Keratinocyte (primary cell): ENCODE measurements around the gene APBB2. TPM values are rescaled to one million over a fixed set of nuclear protein-coding genes. Genes with fewer than 3 reads are reported as not detected.

Experiments used
- DNase-seq: peaks from one replicate; pipeline ENCODE4 v3.0.0-alpha.2; 2011; ENCODE audit warnings: low read depth, missing footprints, low spot score
- FAIRE-seq: peaks from 2 replicates; lab custom pipeline; 2011; peaks lifted over from hg19 to GRCh38; lab: Jason Lieb, UNC
- H2AFZ ChIP-seq: 2 replicates; pipeline ENCODE4 v1.6.0; 2012; ENCODE audit warnings: low read length, control low read depth, inconsistent platforms; ENCODE audit not compliant: control insufficient read depth
- H3K27ac ChIP-seq: 2 replicates; pipeline ENCODE4 v1.5.1; 2011; ENCODE audit warnings: low read length; ENCODE audit not compliant: control insufficient read depth, insufficient read depth
- H3K27me3 ChIP-seq: 3 replicates; pipeline ENCODE4 v1.6.0; 2011; ENCODE audit warnings: low read length; ENCODE audit not compliant: control insufficient read depth, insufficient read depth; ENCODE audit errors: extremely low read depth
- H3K36me3 ChIP-seq, 2 experiments: 2 replicates in 1 of 2; 3 replicates in 1 of 2; pipeline ENCODE4 v1.5.1; 2011; ENCODE audit warnings: low read length in 2 of 2, mild to moderate bottlenecking in 1 of 2; ENCODE audit not compliant: control insufficient read depth in 2 of 2, insufficient read depth in 2 of 2; ENCODE audit errors: extremely low read depth in 1 of 2
- H3K4me1 ChIP-seq: 3 replicates; pipeline ENCODE4 v1.5.1; 2011; ENCODE audit warnings: low read length; ENCODE audit not compliant: control insufficient read depth, insufficient read depth; ENCODE audit errors: extremely low read depth
- H3K4me2 ChIP-seq: 3 replicates; pipeline ENCODE4 v1.6.0; 2011; ENCODE audit warnings: low read depth, low read length; ENCODE audit not compliant: control insufficient read depth, insufficient read depth; ENCODE audit errors: extremely low read depth
- H3K4me3 ChIP-seq, 3 experiments: fragments of 200-600 bp in 1 of 3; sonication (generic) in 1 of 3; 2 replicates in 2 of 3; 3 replicates in 1 of 3; pipeline ENCODE4 v1.5.1; 2011 to 2016; ENCODE audit warnings: low read length in 3 of 3, mild to moderate bottlenecking in 3 of 3, control low read depth in 2 of 3, inconsistent platforms in 1 of 3, low read depth in 1 of 3, mixed read lengths in 1 of 3, mixed run types in 1 of 3, moderate library complexity in 1 of 3; ENCODE audit not compliant: control insufficient read depth in 2 of 3, insufficient read depth in 2 of 3; ENCODE audit errors: extremely low read depth in 1 of 3
- H3K79me2 ChIP-seq: 2 replicates; pipeline ENCODE4 v1.6.0; 2012; ENCODE audit warnings: low read length; ENCODE audit not compliant: control insufficient read depth, insufficient read depth
- H3K9ac ChIP-seq: 3 replicates; pipeline ENCODE4 v1.6.0; 2011; ENCODE audit warnings: low read length; ENCODE audit not compliant: control insufficient read depth, insufficient read depth; ENCODE audit errors: extremely low read depth
- H3K9me1 ChIP-seq: 3 replicates; pipeline ENCODE4 v1.6.0; 2011; ENCODE audit warnings: low read length; ENCODE audit not compliant: control insufficient read depth, insufficient read depth; ENCODE audit errors: extremely low read depth
- H3K9me3 ChIP-seq: 2 replicates; pipeline ENCODE4 v1.5.1; 2012; ENCODE audit warnings: low read depth, low read length; ENCODE audit not compliant: control insufficient read depth
- H4K20me1 ChIP-seq: 3 replicates; pipeline ENCODE4 v1.6.0; 2011; ENCODE audit warnings: low read length; ENCODE audit not compliant: control insufficient read depth, insufficient read depth; ENCODE audit errors: extremely low read depth
- EZH2 ChIP-seq: IDR thresholded peaks from one replicate; pipeline ENCODE4 v1.6.1; 2012; ENCODE audit warnings: inconsistent platforms, mild to moderate bottlenecking, low read length, moderate library complexity
- dilution Hi-C: fragments of 300-500 bp; cut with MboI; formaldehyde crosslinking; loops from one replicate; pipeline ENCODE4 v1.7.0; 2020; ENCODE audit warnings: low sequenced_read_pairs; ENCODE audit not compliant: extremely low pct_ligation_motif_present
- polyA plus RNA-seq, 5 experiments: library from polyadenylated mRNA; depleted of rRNA in 3 of 5; stranded (reverse) in 3 of 5; stranded (forward) in 1 of 5; unstranded in 1 of 5; fragments of >200 nt; gene quantifications; 1 replicate in 1 of 5; 2 replicates in 3 of 5; 3 replicates in 1 of 5; pipeline versions ENCODE4 v1.2.1 to v1.2.3, GENCODE V29; 2011 to 2012; ENCODE audit warnings: missing spikeins in 2 of 5, low read depth in 1 of 5, low replicate concordance in 1 of 5
- TF ChIP-seq, protein P1 (sequence below), 3 experiments: IDR thresholded peaks in 1 of 3; conservative IDR thresholded peaks in 1 of 3; optimal IDR thresholded peaks in 1 of 3; 2 replicates in 2 of 3; 3 replicates in 1 of 3; pipeline versions ENCODE3 to v1.5.1; 2011; ENCODE audit warnings: low read length in 3 of 3, mild to moderate bottlenecking in 3 of 3, moderate library complexity in 2 of 3, control low read depth in 1 of 3, inconsistent platforms in 1 of 3; ENCODE audit not compliant: insufficient read depth in 2 of 3; ENCODE audit errors: extremely low read depth in 1 of 3

Gene APBB2
- polyA plus RNA-seq, 1 donor (not counting 4 experiments of a cell fraction or from before 2014, with no cell fraction given), result 57.3 TPM

DNA sequence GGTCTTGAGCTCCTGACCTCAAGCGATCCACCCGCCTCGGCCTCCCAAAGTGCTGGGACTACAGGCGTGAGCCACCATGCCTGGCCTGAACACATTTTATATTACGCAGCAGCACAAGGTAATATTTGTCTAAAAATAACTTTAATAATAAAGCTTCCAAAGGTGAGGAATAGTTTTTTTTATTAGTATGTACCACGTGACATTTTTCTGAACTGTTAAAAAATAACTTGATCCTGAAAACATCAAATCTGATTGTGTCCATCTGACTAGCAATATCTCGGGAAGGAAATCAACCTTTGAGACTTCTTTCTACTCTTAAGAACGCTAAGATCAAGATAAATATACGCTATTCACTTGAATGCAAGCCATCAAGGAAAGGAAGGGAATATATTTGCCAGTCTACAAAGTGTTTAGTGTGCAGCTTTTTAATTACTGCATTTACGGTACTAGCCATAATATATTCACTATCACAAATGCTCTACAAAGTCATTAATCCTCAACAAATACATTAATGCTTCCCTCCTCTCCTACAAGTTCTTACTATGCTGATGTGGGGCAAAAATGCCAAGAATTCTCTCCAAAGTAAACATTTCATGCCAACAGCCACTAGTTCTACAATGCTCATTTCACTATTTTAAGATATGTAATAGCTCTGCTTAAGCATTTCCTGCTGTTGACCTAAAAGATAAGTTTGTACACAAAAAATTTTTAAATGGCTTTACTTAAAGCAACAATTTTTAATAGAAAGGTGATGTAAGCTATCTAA lies 143.6 kb downstream of the APBB2 start:
- FAIRE-seq, result no peak
- no peak overlapping the region for H3K27ac ChIP-seq

DNA sequence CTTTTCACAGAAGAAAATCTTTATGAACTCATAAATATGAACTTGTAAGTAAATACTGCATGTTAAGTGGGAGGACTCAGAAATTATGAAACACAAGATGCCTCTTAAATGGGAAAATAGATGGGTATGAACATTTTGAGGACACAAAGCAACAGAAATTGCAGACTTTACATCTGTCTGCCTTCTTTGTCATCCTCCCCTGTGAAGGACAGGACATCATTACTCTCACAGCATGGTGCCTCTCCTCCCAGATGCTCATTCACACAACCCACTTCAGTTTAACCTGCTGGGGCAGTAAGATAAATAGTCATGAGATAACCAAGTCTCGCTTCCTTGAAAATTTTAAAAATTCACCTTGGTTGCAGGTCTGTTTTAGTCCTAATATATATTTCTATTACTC lies 144.5 kb downstream of the APBB2 start:
- FAIRE-seq, result no peak
- no peak overlapping the region for H3K4me3 ChIP-seq

More for the DNA sequence above, 143.6 kb downstream of the APBB2 start:
- H3K9me3 ChIP-seq, result no peaks in the 10 kb centered on the region
- H3K4me1 ChIP-seq, result peaks cover 9% of the 10 kb centered on the region
- H3K4me3 ChIP-seq, result no peak overlapping the region
- dilution Hi-C loops, result no loop called here
- no peaks in the 10 kb centered on the region for H4K20me1 ChIP-seq
- H3K79me2 ChIP-seq, result peaks cover 55% of the 10 kb centered on the region
- no peak overlapping the region for H2AFZ ChIP-seq
- H3K9ac ChIP-seq, result no peak overlapping the region
- no peaks in the 10 kb centered on the region for H3K27me3 ChIP-seq
- peaks cover 0 to 3% of the 10 kb centered on the region in 2 experiments for H3K36me3 ChIP-seq
- H3K9me1 ChIP-seq, result no peaks in the 10 kb centered on the region
- TF ChIP-seq, protein P1, sequence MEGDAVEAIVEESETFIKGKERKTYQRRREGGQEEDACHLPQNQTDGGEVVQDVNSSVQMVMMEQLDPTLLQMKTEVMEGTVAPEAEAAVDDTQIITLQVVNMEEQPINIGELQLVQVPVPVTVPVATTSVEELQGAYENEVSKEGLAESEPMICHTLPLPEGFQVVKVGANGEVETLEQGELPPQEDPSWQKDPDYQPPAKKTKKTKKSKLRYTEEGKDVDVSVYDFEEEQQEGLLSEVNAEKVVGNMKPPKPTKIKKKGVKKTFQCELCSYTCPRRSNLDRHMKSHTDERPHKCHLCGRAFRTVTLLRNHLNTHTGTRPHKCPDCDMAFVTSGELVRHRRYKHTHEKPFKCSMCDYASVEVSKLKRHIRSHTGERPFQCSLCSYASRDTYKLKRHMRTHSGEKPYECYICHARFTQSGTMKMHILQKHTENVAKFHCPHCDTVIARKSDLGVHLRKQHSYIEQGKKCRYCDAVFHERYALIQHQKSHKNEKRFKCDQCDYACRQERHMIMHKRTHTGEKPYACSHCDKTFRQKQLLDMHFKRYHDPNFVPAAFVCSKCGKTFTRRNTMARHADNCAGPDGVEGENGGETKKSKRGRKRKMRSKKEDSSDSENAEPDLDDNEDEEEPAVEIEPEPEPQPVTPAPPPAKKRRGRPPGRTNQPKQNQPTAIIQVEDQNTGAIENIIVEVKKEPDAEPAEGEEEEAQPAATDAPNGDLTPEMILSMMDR (optimal IDR thresholded peaks at IDR 0.05 in 1 of 3, IDR thresholded peaks at IDR 0.05 in 1 of 3, conservative IDR thresholded peaks at IDR 0.05 in 1 of 3; ENCODE audit: extremely low read depth in 1 of 3, insufficient read depth in 2 of 3, low read length in 3 of 3), result no peak
- no peak for DNase-seq
- H3K4me2 ChIP-seq, result no peak overlapping the region

More for the DNA sequence above, 144.5 kb downstream of the APBB2 start:
- Histone ChIP-seq H3K9me1 (no peaks in the 10 kb centered on the region), H3K36me3 (peaks cover 2 to 3% of the 10 kb centered on the region in 2 experiments), H3K9me3 (no peaks in the 10 kb centered on the region), H3K4me2 (no peak overlapping the region), H3K27ac (no peak overlapping the region), H4K20me1 (no peaks in the 10 kb centered on the region), H3K4me1 (peaks cover 9% of the 10 kb centered on the region), H3K27me3 (no peaks in the 10 kb centered on the region), H3K79me2 (peaks cover 50% of the 10 kb centered on the region), H3K9ac (no peak overlapping the region), H2AFZ (no peak overlapping the region)
- DNase-seq, result no peak
- TF ChIP-seq EZH2, result no peak
- TF ChIP-seq, protein P1 (optimal IDR thresholded peaks at IDR 0.05 in 1 of 3, IDR thresholded peaks at IDR 0.05 in 1 of 3, conservative IDR thresholded peaks at IDR 0.05 in 1 of 3; ENCODE audit: extremely low read depth in 1 of 3, insufficient read depth in 2 of 3, low read length in 3 of 3), result no peak
- dilution Hi-C loops, result no loop called here
